Testis (tissue), 2 donors: ENCODE data around the gene GPD2.

Source experiments
- CTCF ChIP-seq, 3 experiments: fragments of 450-650 bp in 2 of 3; fragments of 200-600 bp in 1 of 3; sonication (generic) in 1 of 3; IDR thresholded peaks; one replicate each; pipeline ENCODE4 v1.5.1; 2016 to 2019; ENCODE audit warnings: antibody characterized with exemption in 3 of 3, mild to moderate bottlenecking in 2 of 3, moderate library complexity in 1 of 3
- POLR2A ChIP-seq: fragments of 450-650 bp; IDR thresholded peaks from one replicate; pipeline ENCODE4 v1.6.1; 2017; ENCODE audit warnings: antibody characterized with exemption, mild to moderate bottlenecking, moderate library complexity

GRCh38 chr2:156455361-156455975 is 19.3 kb downstream of the GPD2 start:
- TF ChIP-seq POLR2A (no peak), CTCF (IDR thresholded peaks at IDR 0.05) (no peak)
